ENCODE results near the gene ATAD3A.
A peak's percentile ranks its signal among the peaks of the same experiment; 100 is the strongest.
"Not testable (repeated sequence)": the region's sequence is repeated elsewhere in the genome, so short reads cannot be mapped to it uniquely, and the experiment has no call there.

Gene ATAD3A

GRCh38 chr1:1489861-1490260 lies 22.1 kb upstream of the ATAD3A start:
- peaks cover 0 to 16% (median 8%) of the 10 kb centered on the region in 5 donors for H3K9me3 ChIP-seq (ENCODE audit: control insufficient read depth in 5 of 5, low read length in 5 of 5)
- no peaks in the 10 kb centered on the region for H3K27me3 ChIP-seq (ENCODE audit: control insufficient read depth in 5 of 5, insufficient read depth in 4 of 5, low read length in 5 of 5)
- no peaks in the 10 kb centered on the region for H3K4me1 ChIP-seq (ENCODE audit: control insufficient read depth in 5 of 5, insufficient read depth in 5 of 5, low read length in 5 of 5)
- no peak overlapping the region for H3K27ac ChIP-seq (ENCODE audit: low read depth, low read length)
- H3K9ac ChIP-seq (ENCODE audit: low read length in 5 of 5) = no peak overlapping the region
- H3K36me3 ChIP-seq (ENCODE audit: control insufficient read depth in 5 of 5, insufficient read depth in 5 of 5, low read length in 5 of 5) = peaks cover 4 to 78% (median 59%) of the 10 kb centered on the region in 5 donors
- no peak overlapping the region for H3K4me3 ChIP-seq (ENCODE audit: low read depth in 1 of 5, low read length in 5 of 5)

GRCh38 chr1:1490633-1491230 lies 21.2 kb upstream of the ATAD3A start:
- Histone ChIP-seq H3K27ac (ENCODE audit: low read depth, low read length) (no peak overlapping the region), H3K36me3 (ENCODE audit: control insufficient read depth in 5 of 5, insufficient read depth in 5 of 5, low read length in 5 of 5) (peaks cover 4 to 78% (median 66%) of the 10 kb centered on the region in 5 donors), H3K27me3 (ENCODE audit: control insufficient read depth in 5 of 5, insufficient read depth in 4 of 5, low read length in 5 of 5) (no peaks in the 10 kb centered on the region)

GRCh38 chr1:1491601-1492000 lies 20.4 kb upstream of the ATAD3A start:
- Histone ChIP-seq H3K4me1 (ENCODE audit: control insufficient read depth in 5 of 5, insufficient read depth in 5 of 5, low read length in 5 of 5) (no peaks in the 10 kb centered on the region), H3K4me3 (ENCODE audit: low read depth in 1 of 5, low read length in 5 of 5) (no peak overlapping the region), H3K27ac (ENCODE audit: low read depth, low read length) (no peak overlapping the region), H3K9ac (ENCODE audit: low read length in 5 of 5) (no peak overlapping the region), H3K36me3 (ENCODE audit: control insufficient read depth in 5 of 5, insufficient read depth in 5 of 5, low read length in 5 of 5) (peaks cover 4 to 77% (median 63%) of the 10 kb centered on the region in 5 donors), H3K9me3 (ENCODE audit: control insufficient read depth in 5 of 5, low read length in 5 of 5) (peaks cover 0 to 16% (median 8%) of the 10 kb centered on the region in 5 donors), H3K27me3 (ENCODE audit: control insufficient read depth in 5 of 5, insufficient read depth in 4 of 5, low read length in 5 of 5) (no peaks in the 10 kb centered on the region)

More at GRCh38 chr1:1490633-1491230, 21.2 kb upstream of the ATAD3A start:
- Histone ChIP-seq H3K9me3 (ENCODE audit: control insufficient read depth in 5 of 5, low read length in 5 of 5) (peaks cover 0 to 16% (median 8%) of the 10 kb centered on the region in 5 donors), H3K4me3 (ENCODE audit: low read depth in 1 of 5, low read length in 5 of 5) (no peak overlapping the region), H3K4me1 (ENCODE audit: control insufficient read depth in 5 of 5, insufficient read depth in 5 of 5, low read length in 5 of 5) (no peaks in the 10 kb centered on the region), H3K9ac (ENCODE audit: low read length in 5 of 5) (no peak overlapping the region)

GRCh38 chr1:1494311-1494710 lies 17.7 kb upstream of the ATAD3A start:
- not testable (repeated sequence) for H3K4me1 ChIP-seq (ENCODE audit: control insufficient read depth in 5 of 5, insufficient read depth in 5 of 5, low read length in 5 of 5); H3K9ac ChIP-seq (ENCODE audit: low read length in 5 of 5); H3K27ac ChIP-seq (ENCODE audit: low read depth, low read length); H3K27me3 ChIP-seq (ENCODE audit: control insufficient read depth in 5 of 5, insufficient read depth in 4 of 5, low read length in 5 of 5); H3K4me3 ChIP-seq (ENCODE audit: low read depth in 1 of 5, low read length in 5 of 5)
- Histone ChIP-seq H3K36me3 (ENCODE audit: control insufficient read depth in 5 of 5, insufficient read depth in 5 of 5, low read length in 5 of 5) (peaks cover 4 to 53% (median 44%) of the 10 kb centered on the region in 5 donors), H3K9me3 (ENCODE audit: control insufficient read depth in 5 of 5, low read length in 5 of 5) (peaks cover 0 to 16% (median 8%) of the 10 kb centered on the region in 5 donors)

GRCh38 chr1:1495461-1495975 lies 16.4 kb upstream of the ATAD3A start:
- not testable (repeated sequence) for H3K27me3 ChIP-seq (ENCODE audit: control insufficient read depth in 5 of 5, insufficient read depth in 4 of 5, low read length in 5 of 5); H3K4me1 ChIP-seq (ENCODE audit: control insufficient read depth in 5 of 5, insufficient read depth in 5 of 5, low read length in 5 of 5); H3K27ac ChIP-seq (ENCODE audit: low read depth, low read length); H3K9ac ChIP-seq (ENCODE audit: low read length in 5 of 5); H3K4me3 ChIP-seq (ENCODE audit: low read depth in 1 of 5, low read length in 5 of 5)
- Histone ChIP-seq H3K9me3 (ENCODE audit: control insufficient read depth in 5 of 5, low read length in 5 of 5) (peaks cover 0 to 16% (median 8%) of the 10 kb centered on the region in 5 donors), H3K36me3 (ENCODE audit: control insufficient read depth in 5 of 5, insufficient read depth in 5 of 5, low read length in 5 of 5) (peaks cover 4 to 41% (median 33%) of the 10 kb centered on the region in 5 donors)

- H3K27ac ChIP-seq (ENCODE audit: low read depth, low read length) = not testable (repeated sequence)
Measured at GRCh38 chr1:1504777-1505365, 7.1 kb upstream of the ATAD3A start.

GRCh38 chr1:1505366-1505798 lies 6.6 kb upstream of the ATAD3A start:
- peak overlapping the region in 1 of 5 donors; percentile 46 for H3K4me3 ChIP-seq (ENCODE audit: low read depth in 1 of 5, low read length in 5 of 5)
- H3K27ac ChIP-seq (ENCODE audit: low read depth, low read length); H3K27me3 ChIP-seq (ENCODE audit: control insufficient read depth in 5 of 5, insufficient read depth in 4 of 5, low read length in 5 of 5); H3K9me3 ChIP-seq (ENCODE audit: control insufficient read depth in 5 of 5, low read length in 5 of 5); H3K9ac ChIP-seq (ENCODE audit: low read length in 5 of 5); H3K36me3 ChIP-seq (ENCODE audit: control insufficient read depth in 5 of 5, insufficient read depth in 5 of 5, low read length in 5 of 5); H3K4me1 ChIP-seq (ENCODE audit: control insufficient read depth in 5 of 5, insufficient read depth in 5 of 5, low read length in 5 of 5): not testable (repeated sequence)

More at GRCh38 chr1:1504777-1505365, 7.1 kb upstream of the ATAD3A start:
- not testable (repeated sequence) for H3K9ac ChIP-seq (ENCODE audit: low read length in 5 of 5); H3K9me3 ChIP-seq (ENCODE audit: control insufficient read depth in 5 of 5, low read length in 5 of 5); H3K27me3 ChIP-seq (ENCODE audit: control insufficient read depth in 5 of 5, insufficient read depth in 4 of 5, low read length in 5 of 5); H3K4me1 ChIP-seq (ENCODE audit: control insufficient read depth in 5 of 5, insufficient read depth in 5 of 5, low read length in 5 of 5); H3K36me3 ChIP-seq (ENCODE audit: control insufficient read depth in 5 of 5, insufficient read depth in 5 of 5, low read length in 5 of 5)
- peak overlapping the region in 1 of 5 donors; percentile 46 for H3K4me3 ChIP-seq (ENCODE audit: low read depth in 1 of 5, low read length in 5 of 5)

- H3K27me3 ChIP-seq (ENCODE audit: control insufficient read depth in 5 of 5, insufficient read depth in 4 of 5, low read length in 5 of 5); H3K36me3 ChIP-seq (ENCODE audit: control insufficient read depth in 5 of 5, insufficient read depth in 5 of 5, low read length in 5 of 5); H3K4me1 ChIP-seq (ENCODE audit: control insufficient read depth in 5 of 5, insufficient read depth in 5 of 5, low read length in 5 of 5); H3K4me3 ChIP-seq (ENCODE audit: low read depth in 1 of 5, low read length in 5 of 5); H3K27ac ChIP-seq (ENCODE audit: low read depth, low read length); H3K9me3 ChIP-seq (ENCODE audit: control insufficient read depth in 5 of 5, low read length in 5 of 5): not testable (repeated sequence)
- peak overlapping the region in 1 of 5 donors; percentile 20 for H3K9ac ChIP-seq (ENCODE audit: low read length in 5 of 5)
Measured at GRCh38 chr1:1505801-1506200, 6.2 kb upstream of the ATAD3A start.

- Histone ChIP-seq H3K9ac (ENCODE audit: low read length in 5 of 5) (no peak overlapping the region), H3K4me3 (ENCODE audit: low read depth in 1 of 5, low read length in 5 of 5) (no peak overlapping the region), H3K9me3 (ENCODE audit: control insufficient read depth in 5 of 5, low read length in 5 of 5) (no peaks in the 10 kb centered on the region), H3K36me3 (ENCODE audit: control insufficient read depth in 5 of 5, insufficient read depth in 5 of 5, low read length in 5 of 5) (no peaks in the 10 kb centered on the region), H3K27ac (ENCODE audit: low read depth, low read length) (no peak overlapping the region), H3K4me1 (ENCODE audit: control insufficient read depth in 5 of 5, insufficient read depth in 5 of 5, low read length in 5 of 5) (peaks cover 2 to 18% (median 12%) of the 10 kb centered on the region in 5 donors), H3K27me3 (ENCODE audit: control insufficient read depth in 5 of 5, insufficient read depth in 4 of 5, low read length in 5 of 5) (no peaks in the 10 kb centered on the region)
Measured at GRCh38 chr1:1507305-1507704, 4.7 kb upstream of the ATAD3A start.

GRCh38 chr1:1508775-1509464 lies 3.0 kb upstream of the ATAD3A start:
- not testable (repeated sequence) for H3K36me3 ChIP-seq (ENCODE audit: control insufficient read depth in 5 of 5, insufficient read depth in 5 of 5, low read length in 5 of 5); H3K27me3 ChIP-seq (ENCODE audit: control insufficient read depth in 5 of 5, insufficient read depth in 4 of 5, low read length in 5 of 5); H3K9ac ChIP-seq (ENCODE audit: low read length in 5 of 5); H3K9me3 ChIP-seq (ENCODE audit: control insufficient read depth in 5 of 5, low read length in 5 of 5); H3K27ac ChIP-seq (ENCODE audit: low read depth, low read length); H3K4me3 ChIP-seq (ENCODE audit: low read depth in 1 of 5, low read length in 5 of 5)
- H3K4me1 ChIP-seq (ENCODE audit: control insufficient read depth in 5 of 5, insufficient read depth in 5 of 5, low read length in 5 of 5) = peaks cover 2 to 27% (median 17%) of the 10 kb centered on the region in 5 donors

All from subcutaneous abdominal adipose tissue (tissue), 5 donors.